ENCODE measurements around the gene CAPZA1. TPM values are rescaled to one million over a fixed set of nuclear protein-coding genes. Genes with fewer than 3 reads are reported as not detected.

Gene CAPZA1
- total RNA-seq, 1 experiment from 2014 or later = 273 TPM

DNA sequence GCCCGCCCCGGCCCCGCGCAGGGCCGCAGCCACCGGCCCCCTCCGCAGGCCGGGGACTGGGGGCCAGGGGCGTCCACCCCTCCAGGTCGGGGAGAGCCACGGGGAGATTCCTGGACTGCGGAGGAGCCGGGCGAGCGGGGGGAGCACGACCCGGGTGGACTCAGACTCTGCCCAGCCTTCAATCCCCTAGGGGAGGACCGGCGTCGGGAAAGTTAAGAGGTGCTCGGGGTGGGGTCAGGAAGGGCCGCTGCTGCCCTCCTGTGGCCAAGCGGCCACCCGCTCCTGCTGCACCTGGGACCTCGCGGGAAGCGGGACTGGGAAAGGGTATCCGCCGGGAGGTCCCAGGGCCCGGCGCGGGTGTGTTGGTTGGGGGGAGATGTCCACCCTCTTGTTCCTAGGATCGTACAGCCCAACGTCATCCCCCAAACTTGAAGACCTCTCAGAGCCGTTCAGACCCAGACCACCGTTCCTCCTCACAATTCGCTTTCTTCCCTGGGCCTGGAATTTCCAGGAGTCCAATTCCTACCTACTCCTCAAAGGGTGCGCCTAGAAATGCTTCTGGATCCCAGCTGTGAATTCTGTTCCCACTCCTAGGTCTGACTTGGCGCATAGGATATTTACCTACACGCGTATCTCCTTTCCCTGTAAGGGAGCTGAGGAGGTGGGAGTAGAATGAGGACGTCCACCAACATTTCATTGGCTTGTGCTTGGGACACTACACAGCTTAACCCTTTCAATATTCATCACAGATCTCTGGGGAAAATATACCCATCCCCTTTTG lies 87.8 kb downstream of the CAPZA1 start:
- Histone ChIP-seq H3K9me3 (ENCODE audit: low read length) (no peaks in the 10 kb centered on the region), H3F3A (ENCODE audit: low read length, unreplicated experiment) (peaks cover 3% of the 10 kb centered on the region), H3K27me3 (ENCODE audit: low read length) (no peaks in the 10 kb centered on the region), H3K27ac (ENCODE audit: low read length) (peak overlapping the region; percentile 31), H3K4me2 (ENCODE audit: low read length) (peak overlapping the region; percentile 88), H3K36me3 (ENCODE audit: low read depth, low read length) (peaks cover 9% of the 10 kb centered on the region; the same call in 1 of the 2 replicates), H3K9ac (ENCODE audit: low read length) (peak overlapping the region; percentile 97), H3K79me2 (ENCODE audit: low read length) (peaks cover 38% of the 10 kb centered on the region), H3K4me1 (ENCODE audit: insufficient read depth, low read length) (peaks cover 37% of the 10 kb centered on the region), H3K4me3 (ENCODE audit: low read length) (peak overlapping the region; percentile 97), H3K9me2 (replicated peaks; ENCODE audit: low read length) (no peaks in the 10 kb centered on the region), H4K20me1 (ENCODE audit: low read length) (no peaks in the 10 kb centered on the region), H2AFZ (ENCODE audit: low read length) (peak overlapping the region; percentile 90)
- intact Hi-C loops (cut with micrococcal nuclease) = loop anchor here (1.0 to 5.0 kb wide), 4 partner anchors 33 to 241 kb away; partner anchors contain the start of genes CAPZA1, MOV10 and ST7L
- ChIA-PET CTCF (interaction anchor here (0.6 to 1.5 kb wide), 6 partner anchors 33 to 313 kb away, joined by 3 to 7 read pairs (median 4); partner anchors contain the start of gene MOV10), POLR2A (ENCODE audit: unreplicated experiment) (no interaction called here)
- ATAC-seq (peak; percentile 61), DNase-seq (peak; percentile 89)
- TF ChIP-seq EZH2phosphoT487 (IDR thresholded peaks at IDR 0.05; ENCODE audit: borderline replicate concordance, low read length) = no peak
- TF ChIP-seq, protein P1, sequence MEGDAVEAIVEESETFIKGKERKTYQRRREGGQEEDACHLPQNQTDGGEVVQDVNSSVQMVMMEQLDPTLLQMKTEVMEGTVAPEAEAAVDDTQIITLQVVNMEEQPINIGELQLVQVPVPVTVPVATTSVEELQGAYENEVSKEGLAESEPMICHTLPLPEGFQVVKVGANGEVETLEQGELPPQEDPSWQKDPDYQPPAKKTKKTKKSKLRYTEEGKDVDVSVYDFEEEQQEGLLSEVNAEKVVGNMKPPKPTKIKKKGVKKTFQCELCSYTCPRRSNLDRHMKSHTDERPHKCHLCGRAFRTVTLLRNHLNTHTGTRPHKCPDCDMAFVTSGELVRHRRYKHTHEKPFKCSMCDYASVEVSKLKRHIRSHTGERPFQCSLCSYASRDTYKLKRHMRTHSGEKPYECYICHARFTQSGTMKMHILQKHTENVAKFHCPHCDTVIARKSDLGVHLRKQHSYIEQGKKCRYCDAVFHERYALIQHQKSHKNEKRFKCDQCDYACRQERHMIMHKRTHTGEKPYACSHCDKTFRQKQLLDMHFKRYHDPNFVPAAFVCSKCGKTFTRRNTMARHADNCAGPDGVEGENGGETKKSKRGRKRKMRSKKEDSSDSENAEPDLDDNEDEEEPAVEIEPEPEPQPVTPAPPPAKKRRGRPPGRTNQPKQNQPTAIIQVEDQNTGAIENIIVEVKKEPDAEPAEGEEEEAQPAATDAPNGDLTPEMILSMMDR (conservative IDR thresholded peaks at IDR 0.05; ENCODE audit: low read depth, low read length) = peak; percentile 86
- BruUV-seq (replicated peaks) = no TSS peak

DNA sequence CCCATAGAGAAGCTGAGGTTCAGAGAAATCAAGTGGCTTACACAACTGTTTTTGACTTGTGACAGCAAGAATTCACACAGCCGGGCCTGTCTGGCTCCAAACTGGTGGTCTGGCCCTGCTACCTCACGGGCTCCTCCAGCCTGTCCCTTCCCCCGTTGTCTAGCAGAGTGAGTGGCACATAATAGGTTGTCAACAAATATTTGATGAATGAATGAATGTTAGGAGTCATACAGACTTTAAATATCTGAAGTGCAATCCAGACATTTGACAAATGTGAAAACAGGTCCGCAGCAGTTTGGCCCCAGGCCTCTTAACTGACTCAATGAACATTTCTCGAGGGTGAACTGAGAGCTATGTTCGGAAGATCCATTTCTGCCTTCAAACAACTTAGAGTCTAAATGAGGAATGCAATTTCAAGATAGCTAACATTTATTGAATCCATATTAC lies 88.4 kb downstream of the CAPZA1 start:
- Histone ChIP-seq H3K4me3 (ENCODE audit: low read length) (peak overlapping the region; percentile 97), H2AFZ (ENCODE audit: low read length) (peak overlapping the region; percentile 90), H3K27ac (ENCODE audit: low read length) (peak overlapping the region; percentile 31; the same call in 1 of the 2 replicates), H3K9me2 (replicated peaks; ENCODE audit: low read length) (no peaks in the 10 kb centered on the region), H3F3A (ENCODE audit: low read length, unreplicated experiment) (peaks cover 3% of the 10 kb centered on the region), H3K79me2 (ENCODE audit: low read length) (peaks cover 32% of the 10 kb centered on the region), H3K9me3 (ENCODE audit: low read length) (no peaks in the 10 kb centered on the region), H3K9ac (ENCODE audit: low read length) (peak overlapping the region; percentile 97; the same call in 1 of the 2 replicates), H3K4me2 (ENCODE audit: low read length) (peak overlapping the region; percentile 88), H4K20me1 (ENCODE audit: low read length) (no peaks in the 10 kb centered on the region), H3K36me3 (ENCODE audit: low read depth, low read length) (peaks cover 3% of the 10 kb centered on the region; the same call in 1 of the 2 replicates), H3K27me3 (ENCODE audit: low read length) (no peaks in the 10 kb centered on the region), H3K4me1 (ENCODE audit: insufficient read depth, low read length) (peaks cover 31% of the 10 kb centered on the region)
- no peak for ATAC-seq
- no TSS peak for BruUV-seq (replicated peaks)
- no peak for TF ChIP-seq EZH2 (IDR thresholded peaks at IDR 0.05; ENCODE audit: low read length, unreplicated experiment)
- TF ChIP-seq, protein P1 (conservative IDR thresholded peaks at IDR 0.05; ENCODE audit: low read depth, low read length) = no peak
- no peak for TF ChIP-seq EZH2phosphoT487 (IDR thresholded peaks at IDR 0.05; ENCODE audit: borderline replicate concordance, low read length)
- POLR2A ChIA-PET (ENCODE audit: unreplicated experiment) = no interaction called here
- intact Hi-C loops (cut with micrococcal nuclease) = loop anchor here (5.0 kb wide), 1 partner anchor 206 kb away; no protein-coding TSS in a partner anchor
- DNase-seq = no peak
- CTCF ChIA-PET = interaction anchor here (0.7 to 1.5 kb wide), 3 partner anchors 33 to 314 kb away, joined by 3 to 7 read pairs (median 4); partner anchors contain the start of gene MOV10

All from PC-3 (cell line).